Measurements from ENCODE around the gene PIWIL4. TPM values are rescaled to one million over a fixed set of nuclear protein-coding genes. Genes with fewer than 3 reads are reported as not detected.

Gene PIWIL4
- polyA plus RNA-seq, 1 of the 3 experiments (the other 2 are of a cell fraction): 1.7 TPM

DNA sequence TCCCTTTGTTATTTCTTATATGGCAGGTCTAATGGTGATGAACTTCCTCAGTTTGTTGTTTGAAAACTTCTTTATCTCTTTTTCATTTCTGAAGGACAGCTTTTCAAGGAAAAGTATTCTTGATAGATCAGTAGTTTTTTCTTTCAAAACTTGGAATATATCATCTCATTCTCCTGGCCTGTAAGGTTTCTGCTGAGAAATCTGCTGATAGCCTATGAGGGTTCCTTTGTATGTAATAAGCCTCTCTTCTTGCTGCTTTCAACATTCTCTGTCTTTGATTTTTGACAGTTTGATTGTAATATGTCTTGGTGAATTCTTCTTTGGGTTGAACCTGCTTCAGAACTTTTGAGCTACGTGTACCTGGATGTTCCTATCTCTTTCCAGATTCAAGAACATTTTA, 46.0 kb downstream of the PIWIL4 start:
- no peak for DNase-seq
- peaks cover 0 to 7% of the 10 kb centered on the region in 2 experiments for H3K36me3 ChIP-seq (replicated peaks in 1 of 2; ENCODE audit: control insufficient read depth in 1 of 2, insufficient read depth in 2 of 2, low read length in 1 of 2)
- H3K4me2 ChIP-seq: no peak overlapping the region
- no peaks in the 10 kb centered on the region for H3K9me2 ChIP-seq
- no peak overlapping the region for H3K27ac ChIP-seq (ENCODE audit: low read depth in 2 of 2, low read length in 1 of 2)
- TF ChIP-seq JUND (IDR thresholded peaks at IDR 0.05) (no peak), YY1 (IDR thresholded peaks at IDR 0.05; ENCODE audit: low read depth) (no peak), TCF12 (IDR thresholded peaks at IDR 0.05) (no peak), GABPA (IDR thresholded peaks at IDR 0.05; ENCODE audit: low read depth) (no peak), TEAD4 (IDR thresholded peaks at IDR 0.05; ENCODE audit: borderline replicate concordance, insufficient read depth) (no peak), RAD21 (IDR thresholded peaks at IDR 0.05; ENCODE audit: low read length) (no peak), RCOR1 (IDR thresholded peaks at IDR 0.05; ENCODE audit: low read length) (no peak)
- TF ChIP-seq, protein P1, sequence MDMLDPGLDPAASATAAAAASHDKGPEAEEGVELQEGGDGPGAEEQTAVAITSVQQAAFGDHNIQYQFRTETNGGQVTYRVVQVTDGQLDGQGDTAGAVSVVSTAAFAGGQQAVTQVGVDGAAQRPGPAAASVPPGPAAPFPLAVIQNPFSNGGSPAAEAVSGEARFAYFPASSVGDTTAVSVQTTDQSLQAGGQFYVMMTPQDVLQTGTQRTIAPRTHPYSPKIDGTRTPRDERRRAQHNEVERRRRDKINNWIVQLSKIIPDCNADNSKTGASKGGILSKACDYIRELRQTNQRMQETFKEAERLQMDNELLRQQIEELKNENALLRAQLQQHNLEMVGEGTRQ (IDR thresholded peaks at IDR 0.05; ENCODE audit: borderline replicate concordance, low read depth, low read length): no peak
- TF ChIP-seq, protein P2, sequence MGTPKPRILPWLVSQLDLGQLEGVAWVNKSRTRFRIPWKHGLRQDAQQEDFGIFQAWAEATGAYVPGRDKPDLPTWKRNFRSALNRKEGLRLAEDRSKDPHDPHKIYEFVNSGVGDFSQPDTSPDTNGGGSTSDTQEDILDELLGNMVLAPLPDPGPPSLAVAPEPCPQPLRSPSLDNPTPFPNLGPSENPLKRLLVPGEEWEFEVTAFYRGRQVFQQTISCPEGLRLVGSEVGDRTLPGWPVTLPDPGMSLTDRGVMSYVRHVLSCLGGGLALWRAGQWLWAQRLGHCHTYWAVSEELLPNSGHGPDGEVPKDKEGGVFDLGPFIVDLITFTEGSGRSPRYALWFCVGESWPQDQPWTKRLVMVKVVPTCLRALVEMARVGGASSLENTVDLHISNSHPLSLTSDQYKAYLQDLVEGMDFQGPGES (IDR thresholded peaks at IDR 0.05; ENCODE audit: low read depth, low read length): no peak
- TF ChIP-seq, protein P3, sequence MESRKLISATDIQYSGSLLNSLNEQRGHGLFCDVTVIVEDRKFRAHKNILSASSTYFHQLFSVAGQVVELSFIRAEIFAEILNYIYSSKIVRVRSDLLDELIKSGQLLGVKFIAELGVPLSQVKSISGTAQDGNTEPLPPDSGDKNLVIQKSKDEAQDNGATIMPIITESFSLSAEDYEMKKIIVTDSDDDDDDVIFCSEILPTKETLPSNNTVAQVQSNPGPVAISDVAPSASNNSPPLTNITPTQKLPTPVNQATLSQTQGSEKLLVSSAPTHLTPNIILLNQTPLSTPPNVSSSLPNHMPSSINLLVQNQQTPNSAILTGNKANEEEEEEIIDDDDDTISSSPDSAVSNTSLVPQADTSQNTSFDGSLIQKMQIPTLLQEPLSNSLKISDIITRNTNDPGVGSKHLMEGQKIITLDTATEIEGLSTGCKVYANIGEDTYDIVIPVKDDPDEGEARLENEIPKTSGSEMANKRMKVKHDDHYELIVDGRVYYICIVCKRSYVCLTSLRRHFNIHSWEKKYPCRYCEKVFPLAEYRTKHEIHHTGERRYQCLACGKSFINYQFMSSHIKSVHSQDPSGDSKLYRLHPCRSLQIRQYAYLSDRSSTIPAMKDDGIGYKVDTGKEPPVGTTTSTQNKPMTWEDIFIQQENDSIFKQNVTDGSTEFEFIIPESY (IDR thresholded peaks at IDR 0.05; ENCODE audit: borderline replicate concordance, low read depth): no peak
- TF ChIP-seq, protein P4, sequence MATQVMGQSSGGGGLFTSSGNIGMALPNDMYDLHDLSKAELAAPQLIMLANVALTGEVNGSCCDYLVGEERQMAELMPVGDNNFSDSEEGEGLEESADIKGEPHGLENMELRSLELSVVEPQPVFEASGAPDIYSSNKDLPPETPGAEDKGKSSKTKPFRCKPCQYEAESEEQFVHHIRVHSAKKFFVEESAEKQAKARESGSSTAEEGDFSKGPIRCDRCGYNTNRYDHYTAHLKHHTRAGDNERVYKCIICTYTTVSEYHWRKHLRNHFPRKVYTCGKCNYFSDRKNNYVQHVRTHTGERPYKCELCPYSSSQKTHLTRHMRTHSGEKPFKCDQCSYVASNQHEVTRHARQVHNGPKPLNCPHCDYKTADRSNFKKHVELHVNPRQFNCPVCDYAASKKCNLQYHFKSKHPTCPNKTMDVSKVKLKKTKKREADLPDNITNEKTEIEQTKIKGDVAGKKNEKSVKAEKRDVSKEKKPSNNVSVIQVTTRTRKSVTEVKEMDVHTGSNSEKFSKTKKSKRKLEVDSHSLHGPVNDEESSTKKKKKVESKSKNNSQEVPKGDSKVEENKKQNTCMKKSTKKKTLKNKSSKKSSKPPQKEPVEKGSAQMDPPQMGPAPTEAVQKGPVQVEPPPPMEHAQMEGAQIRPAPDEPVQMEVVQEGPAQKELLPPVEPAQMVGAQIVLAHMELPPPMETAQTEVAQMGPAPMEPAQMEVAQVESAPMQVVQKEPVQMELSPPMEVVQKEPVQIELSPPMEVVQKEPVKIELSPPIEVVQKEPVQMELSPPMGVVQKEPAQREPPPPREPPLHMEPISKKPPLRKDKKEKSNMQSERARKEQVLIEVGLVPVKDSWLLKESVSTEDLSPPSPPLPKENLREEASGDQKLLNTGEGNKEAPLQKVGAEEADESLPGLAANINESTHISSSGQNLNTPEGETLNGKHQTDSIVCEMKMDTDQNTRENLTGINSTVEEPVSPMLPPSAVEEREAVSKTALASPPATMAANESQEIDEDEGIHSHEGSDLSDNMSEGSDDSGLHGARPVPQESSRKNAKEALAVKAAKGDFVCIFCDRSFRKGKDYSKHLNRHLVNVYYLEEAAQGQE (IDR thresholded peaks at IDR 0.05; ENCODE audit: low read depth, low read length): no peak
- 44% methylated on average over 1 of the region's 1 CpG for WGBS (ENCODE audit: low lambda C conversion rate)
- H4K20me1 ChIP-seq (ENCODE audit: insufficient read depth): no peaks in the 10 kb centered on the region
- H3K27me3 ChIP-seq (ENCODE audit: insufficient read depth): no peaks in the 10 kb centered on the region
- no peaks in the 10 kb centered on the region for H3K79me2 ChIP-seq (ENCODE audit: insufficient read depth)
- no peaks in the 10 kb centered on the region for H3F3A ChIP-seq (replicated peaks; ENCODE audit: insufficient read depth)
- H2AFZ ChIP-seq (ENCODE audit: low read depth): no peak overlapping the region
- H3K4me1 ChIP-seq (ENCODE audit: control insufficient read depth in 1 of 2, insufficient read depth in 2 of 2, low read depth in 1 of 2, low read length in 1 of 2): no peaks in the 10 kb centered on the region
- peaks cover 5% of the 10 kb centered on the region; the same call in 1 of the 2 replicates for H3K9me3 ChIP-seq
- POLR2A ChIA-PET: no interaction called here
- H3K9ac ChIP-seq: no peak overlapping the region
- CTCF ChIA-PET: interaction anchor here (5.1 kb wide), 1 partner anchor 10 kb away, joined by 41 read pairs; no protein-coding TSS in a partner anchor
- H3K4me3 ChIP-seq (ENCODE audit: low read depth in 2 of 2, low read length in 1 of 2): no peak overlapping the region

Measured in SK-N-SH (cell line).